Nephron (organoid): ENCODE data around the gene PROZ.

ENCODE experiments used
- H3K27ac Mint-ChIP-seq, 3 experiments: 2 replicates each; pipeline ENCODE4 v1.8.0; 2020; ENCODE audit warnings: mixed read lengths in 3 of 3, mild to moderate bottlenecking in 2 of 3, moderate library complexity in 1 of 3
- H3K27me3 Mint-ChIP-seq: 2 replicates; pipeline ENCODE4 v1.8.0; 2021; ENCODE audit warnings: low read depth, mild to moderate bottlenecking, moderate library complexity, mixed read lengths
- H3K36me3 Mint-ChIP-seq: 2 replicates; pipeline ENCODE4 v1.8.0; 2020; ENCODE audit warnings: low read depth, mixed read lengths
- H3K4me1 Mint-ChIP-seq: 2 replicates; pipeline ENCODE4 v1.8.0; 2020; ENCODE audit warnings: mixed read lengths
- H3K4me3 Mint-ChIP-seq, 3 experiments: 2 replicates each; pipeline ENCODE4 v1.8.0; 2020; ENCODE audit warnings: mild to moderate bottlenecking in 3 of 3, mixed read lengths in 3 of 3, moderate library complexity in 2 of 3
- H3K9me3 Mint-ChIP-seq: 2 replicates; pipeline ENCODE4 v1.8.0; 2020; ENCODE audit warnings: mixed read lengths
- TF ChIP-seq, protein P1 (sequence below), 3 experiments: fragments of 200-600 bp; sonication (generic); IDR thresholded peaks; one replicate each; pipeline ENCODE4 v1.5.0; 2021; ENCODE audit warnings: antibody characterized with exemption in 3 of 3; ENCODE audit not compliant: unreplicated experiment in 3 of 3

Gene PROZ

DNA sequence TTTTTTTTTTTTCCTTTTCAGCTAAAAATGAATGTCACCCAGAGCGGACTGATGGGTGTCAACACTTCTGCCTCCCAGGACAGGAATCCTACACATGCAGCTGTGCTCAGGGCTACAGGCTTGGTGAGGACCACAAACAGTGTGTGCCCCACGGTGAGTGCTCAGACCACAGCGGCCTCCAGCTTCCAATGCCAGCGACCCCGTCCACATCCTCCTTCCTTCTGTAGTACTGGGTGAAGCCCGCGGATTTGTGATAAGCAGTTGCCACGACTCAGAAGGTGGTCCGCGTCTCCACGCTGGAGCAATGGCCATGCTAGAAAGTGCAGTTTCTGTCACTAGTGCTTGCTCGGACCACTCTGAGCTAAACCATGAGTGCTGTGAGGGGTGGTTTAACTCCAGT lies 6.0 kb downstream of the PROZ start:
- TF ChIP-seq, protein P1, sequence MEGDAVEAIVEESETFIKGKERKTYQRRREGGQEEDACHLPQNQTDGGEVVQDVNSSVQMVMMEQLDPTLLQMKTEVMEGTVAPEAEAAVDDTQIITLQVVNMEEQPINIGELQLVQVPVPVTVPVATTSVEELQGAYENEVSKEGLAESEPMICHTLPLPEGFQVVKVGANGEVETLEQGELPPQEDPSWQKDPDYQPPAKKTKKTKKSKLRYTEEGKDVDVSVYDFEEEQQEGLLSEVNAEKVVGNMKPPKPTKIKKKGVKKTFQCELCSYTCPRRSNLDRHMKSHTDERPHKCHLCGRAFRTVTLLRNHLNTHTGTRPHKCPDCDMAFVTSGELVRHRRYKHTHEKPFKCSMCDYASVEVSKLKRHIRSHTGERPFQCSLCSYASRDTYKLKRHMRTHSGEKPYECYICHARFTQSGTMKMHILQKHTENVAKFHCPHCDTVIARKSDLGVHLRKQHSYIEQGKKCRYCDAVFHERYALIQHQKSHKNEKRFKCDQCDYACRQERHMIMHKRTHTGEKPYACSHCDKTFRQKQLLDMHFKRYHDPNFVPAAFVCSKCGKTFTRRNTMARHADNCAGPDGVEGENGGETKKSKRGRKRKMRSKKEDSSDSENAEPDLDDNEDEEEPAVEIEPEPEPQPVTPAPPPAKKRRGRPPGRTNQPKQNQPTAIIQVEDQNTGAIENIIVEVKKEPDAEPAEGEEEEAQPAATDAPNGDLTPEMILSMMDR (IDR thresholded peaks at IDR 0.05; ENCODE audit: unreplicated experiment in 3 of 3): no peak
- peak overlapping the region in 1 of 3 experiments; percentile 20 for H3K27ac Mint-ChIP-seq
- peaks cover 12% of the 10 kb centered on the region for H3K4me1 Mint-ChIP-seq
- H3K4me3 Mint-ChIP-seq: no peak overlapping the region
- H3K9me3 Mint-ChIP-seq: peaks cover 6% of the 10 kb centered on the region
- H3K36me3 Mint-ChIP-seq: peaks cover 33% of the 10 kb centered on the region
- H3K27me3 Mint-ChIP-seq: peaks cover 28% of the 10 kb centered on the region

DNA sequence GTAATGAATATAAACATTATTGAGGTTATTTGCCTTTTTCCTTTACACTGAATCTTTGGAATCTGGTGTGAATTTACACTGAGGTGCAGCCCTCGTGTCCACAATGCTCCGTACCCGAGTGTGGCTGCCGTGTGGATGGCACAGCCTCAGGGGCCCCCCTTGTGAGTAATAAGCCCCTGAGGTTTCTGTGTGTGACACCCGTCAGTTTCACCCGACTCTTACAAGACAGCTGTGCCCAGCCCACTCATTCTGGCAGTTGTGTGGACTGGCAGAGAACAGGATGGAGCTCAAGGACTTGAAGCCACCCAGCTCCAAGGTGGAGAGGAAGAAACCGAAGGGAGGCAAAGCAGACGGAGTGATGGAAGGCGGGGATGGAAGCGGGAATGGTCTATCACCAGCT lies 7.8 kb downstream of the PROZ start:
- Mint-ChIP-seq H3K36me3 (peaks cover 46% of the 10 kb centered on the region), H3K27ac (no peak overlapping the region), H3K27me3 (peaks cover 14% of the 10 kb centered on the region), H3K9me3 (peaks cover 6% of the 10 kb centered on the region), H3K4me3 (no peak overlapping the region), H3K4me1 (peaks cover 12% of the 10 kb centered on the region)
- TF ChIP-seq, protein P1 (IDR thresholded peaks at IDR 0.05; ENCODE audit: unreplicated experiment in 3 of 3): no peak

DNA sequence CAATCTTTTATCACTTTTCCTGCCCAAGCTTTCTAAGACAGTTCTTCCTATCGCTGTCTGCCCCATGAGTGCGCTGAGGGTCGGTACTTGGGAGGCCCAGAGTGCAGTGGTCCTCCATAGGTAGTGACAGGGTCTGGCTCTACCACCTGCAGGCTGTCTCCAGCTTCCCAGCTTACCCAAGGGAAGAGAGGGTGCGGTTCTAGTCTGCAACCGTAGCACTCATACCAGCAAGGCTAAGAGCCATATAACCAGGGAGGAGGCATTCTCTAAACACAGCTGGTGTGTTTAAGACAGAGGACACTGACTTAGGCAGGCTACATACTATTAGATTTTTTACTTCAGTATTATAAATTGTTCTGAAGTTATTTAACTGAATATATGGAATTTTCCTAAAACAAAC lies 8.2 kb downstream of the PROZ start:
- Mint-ChIP-seq H3K9me3 (peaks cover 6% of the 10 kb centered on the region), H3K4me3 (no peak overlapping the region), H3K27me3 (peaks cover 11% of the 10 kb centered on the region), H3K4me1 (peaks cover 12% of the 10 kb centered on the region), H3K36me3 (peaks cover 50% of the 10 kb centered on the region), H3K27ac (no peak overlapping the region)
- TF ChIP-seq, protein P1 (IDR thresholded peaks at IDR 0.05; ENCODE audit: unreplicated experiment in 3 of 3): no peak

DNA sequence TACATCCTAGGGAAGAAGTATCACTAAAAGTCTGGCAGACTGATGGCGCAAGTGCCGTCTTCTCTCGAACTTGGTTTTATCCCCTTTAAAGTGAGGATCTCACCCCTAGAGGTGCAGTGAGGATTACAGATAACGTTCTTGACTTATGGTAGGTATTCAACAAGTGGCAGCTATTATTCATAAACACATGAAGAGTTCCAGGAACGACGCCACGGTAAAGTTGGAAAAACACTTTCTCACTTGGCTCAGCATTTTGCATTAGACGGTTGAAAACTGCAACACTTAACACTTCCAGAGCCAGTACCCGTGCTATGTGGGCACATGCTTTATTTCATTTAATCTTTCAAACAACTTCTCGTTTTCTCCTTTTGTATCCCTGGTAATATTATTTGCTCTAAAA lies 8.7 kb downstream of the PROZ start:
- H3K27ac Mint-ChIP-seq: no peak overlapping the region
- TF ChIP-seq, protein P1 (IDR thresholded peaks at IDR 0.05; ENCODE audit: unreplicated experiment in 3 of 3): no peak
- peaks cover 54% of the 10 kb centered on the region for H3K36me3 Mint-ChIP-seq
- no peak overlapping the region for H3K4me3 Mint-ChIP-seq
- peaks cover 11% of the 10 kb centered on the region for H3K27me3 Mint-ChIP-seq
- peaks cover 12% of the 10 kb centered on the region for H3K4me1 Mint-ChIP-seq
- H3K9me3 Mint-ChIP-seq: peaks cover 6% of the 10 kb centered on the region

DNA sequence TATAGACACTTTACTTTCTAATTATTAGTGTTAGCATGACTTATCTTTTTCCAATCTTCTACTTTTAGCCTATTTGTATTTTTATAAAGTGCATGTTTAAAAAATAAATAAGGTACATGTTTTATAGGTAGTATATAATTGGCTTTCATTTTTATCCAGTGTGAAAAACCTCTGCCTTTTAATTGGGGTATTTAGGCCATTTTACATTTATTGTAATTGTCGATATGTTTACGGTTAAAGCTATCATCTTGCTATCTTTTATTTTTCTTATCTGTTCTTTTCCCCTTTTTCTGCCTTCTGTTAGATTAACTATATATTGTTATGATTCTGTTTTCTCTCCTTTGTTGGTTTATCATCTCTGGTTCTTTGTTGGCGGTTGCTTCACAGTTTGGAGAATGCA lies 9.1 kb downstream of the PROZ start:
- Mint-ChIP-seq H3K4me3 (no peak overlapping the region), H3K4me1 (peaks cover 12% of the 10 kb centered on the region), H3K9me3 (peaks cover 6% of the 10 kb centered on the region), H3K27me3 (peaks cover 11% of the 10 kb centered on the region), H3K27ac (no peak overlapping the region), H3K36me3 (peaks cover 57% of the 10 kb centered on the region)
- TF ChIP-seq, protein P1 (IDR thresholded peaks at IDR 0.05; ENCODE audit: unreplicated experiment in 3 of 3): no peak

DNA sequence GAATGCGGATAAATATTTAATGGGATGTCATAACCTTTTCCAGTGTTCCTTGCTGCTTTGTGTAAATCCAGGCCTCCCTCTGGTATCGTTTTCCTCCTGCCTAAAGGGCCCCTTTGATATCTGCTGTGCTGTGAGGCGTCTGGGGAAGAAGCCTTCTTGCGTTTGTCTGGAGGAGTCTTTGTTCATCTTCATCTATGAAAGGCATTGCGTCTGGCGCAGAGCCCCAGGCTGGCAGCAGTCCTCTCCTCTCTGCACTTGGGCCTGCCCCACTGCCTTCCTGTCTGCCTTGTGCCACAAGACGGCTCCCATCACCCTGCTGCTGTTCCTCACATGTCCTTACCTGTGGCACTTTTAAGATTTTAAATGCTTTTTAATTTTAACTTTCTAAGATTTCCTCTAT lies 9.8 kb downstream of the PROZ start:
- peaks cover 6% of the 10 kb centered on the region for H3K9me3 Mint-ChIP-seq
- H3K4me1 Mint-ChIP-seq: peaks cover 10% of the 10 kb centered on the region
- TF ChIP-seq, protein P1 (IDR thresholded peaks at IDR 0.05; ENCODE audit: unreplicated experiment in 3 of 3): no peak
- H3K4me3 Mint-ChIP-seq: no peak overlapping the region
- H3K36me3 Mint-ChIP-seq: peaks cover 62% of the 10 kb centered on the region
- peaks cover 9% of the 10 kb centered on the region for H3K27me3 Mint-ChIP-seq
- H3K27ac Mint-ChIP-seq: no peak overlapping the region
